HG03196 (cell line): ENCODE data around the gene CHRNA3.
"Not testable (repeated sequence)": the region's sequence is repeated elsewhere in the genome, so short reads cannot be mapped to it uniquely, and the experiment has no call there.

Experiments
- ATAC-seq: cut with Tn5 transposase; IDR thresholded peaks from one replicate; pipeline ENCODE4 v1.9.1; 2021; ENCODE audit not compliant: unreplicated experiment

Gene CHRNA3

GRCh38 chr15:78618064-78618463, 2.7 kb downstream of the CHRNA3 start:
- ATAC-seq, result no peak

GRCh38 chr15:78617516-78617915, 3.3 kb downstream of the CHRNA3 start:
- no peak for ATAC-seq

- ATAC-seq, result no peak
Measured at GRCh38 chr15:78617076-78617475, 3.7 kb downstream of the CHRNA3 start.

GRCh38 chr15:78616506-78616905, 4.3 kb downstream of the CHRNA3 start:
- ATAC-seq, result no peak

- no peak for ATAC-seq
Measured at GRCh38 chr15:78615151-78615589, 5.6 kb downstream of the CHRNA3 start.

GRCh38 chr15:78614021-78614420, 6.8 kb downstream of the CHRNA3 start:
- no peak for ATAC-seq

- not testable (repeated sequence) for ATAC-seq
Measured at GRCh38 chr15:78609551-78609950, 11.2 kb downstream of the CHRNA3 start.

GRCh38 chr15:78605680-78606079, 15.1 kb downstream of the CHRNA3 start:
- ATAC-seq, result no peak

- no peak for ATAC-seq
Measured at GRCh38 chr15:78605201-78605600, 15.6 kb downstream of the CHRNA3 start.

GRCh38 chr15:78604420-78604819, 16.4 kb downstream of the CHRNA3 start:
- no peak for ATAC-seq

GRCh38 chr15:78603467-78603866, 17.3 kb downstream of the CHRNA3 start:
- ATAC-seq, result no peak

- no peak for ATAC-seq
Measured at GRCh38 chr15:78599189-78599588, 21.6 kb downstream of the CHRNA3 start.

GRCh38 chr15:78598348-78598747, 22.4 kb downstream of the CHRNA3 start:
- no peak for ATAC-seq

GRCh38 chr15:78597583-78597982, 23.2 kb downstream of the CHRNA3 start:
- no peak for ATAC-seq

- ATAC-seq, result no peak
Measured at GRCh38 chr15:78574944-78575343, 45.9 kb downstream of the CHRNA3 start.

GRCh38 chr15:78573416-78573815, 47.4 kb downstream of the CHRNA3 start:
- no peak for ATAC-seq

GRCh38 chr15:78571382-78571781, 49.4 kb downstream of the CHRNA3 start:
- ATAC-seq, result no peak

GRCh38 chr15:78570710-78571109, 50.1 kb downstream of the CHRNA3 start:
- ATAC-seq, result no peak

GRCh38 chr15:78567531-78567930, 53.3 kb downstream of the CHRNA3 start:
- ATAC-seq, result no peak

GRCh38 chr15:78565951-78566774, 54.6 kb downstream of the CHRNA3 start:
- ATAC-seq, result peak; percentile 17

- peak; percentile 77 for ATAC-seq
Measured at GRCh38 chr15:78565097-78565950, 55.5 kb downstream of the CHRNA3 start, which contains the start of gene CHRNA5. CHRNA5 (plus strand) TSS chr15:78565520; CDS start chr15:78565720, 200 bp downstream.

- peak; percentile 16 for ATAC-seq
Measured at GRCh38 chr15:78564743-78565096, 56.1 kb downstream of the CHRNA3 start.
